Panc1 (cell line): ENCODE results near the gene NUMBL. TPM values are rescaled to one million over a fixed set of nuclear protein-coding genes. Genes with fewer than 3 reads are reported as not detected.

ENCODE experiments used
- ATAC-seq: fragments of 200-7000 bp; cut with Tn5 transposase; 2 replicates; pipeline ENCODE4 v1.9.1; 2020; ENCODE audit warnings: mild to moderate bottlenecking, moderate library complexity
- BruUV-seq: library from RNA; stranded (reverse); fragments of 400-500 nt; replicated peaks from 2 replicates; lab custom pipeline; 2021; lab: Mats Ljungman, UMichigan
- CTCF ChIA-PET: fragments of 300-600 bp; sonication (Branson Sonifier 250); formaldehyde crosslinking; loops from one replicate; lab custom pipeline; 2022; ENCODE audit warnings: antibody characterized with exemption; lab: Charles Lee
- POLR2A ChIA-PET: fragments of 300-600 bp; sonication (Branson Sonifier 250); formaldehyde crosslinking; loops from one replicate; lab custom pipeline; 2022; ENCODE audit warnings: antibody characterized with exemption; lab: Charles Lee
- DNase-seq: peaks from one replicate; pipeline ENCODE4 v3.0.0-alpha.2; 2010; ENCODE audit warnings: low read depth, low spot score
- H3K27ac ChIP-seq: 2 replicates; pipeline ENCODE4 v1.5.1; 2011; ENCODE audit warnings: mild to moderate bottlenecking, low read length, inconsistent platforms
- H3K27me3 ChIP-seq: fragments of 200-500 bp; sonication (Bioruptor generic); 2 replicates; pipeline ENCODE4 v1.6.0; 2014; ENCODE audit warnings: low read length, inconsistent platforms; ENCODE audit not compliant: control insufficient read depth, insufficient read depth
- H3K36me3 ChIP-seq: fragments of 200-500 bp; sonication (Bioruptor generic); 2 replicates; pipeline ENCODE4 v1.5.1; 2014; ENCODE audit warnings: inconsistent platforms, mild to moderate bottlenecking, low read length, moderate library complexity; ENCODE audit not compliant: control insufficient read depth, insufficient read depth
- H3K4me1 ChIP-seq: 2 replicates; pipeline ENCODE4 v1.5.1; 2011; ENCODE audit warnings: inconsistent platforms, mild to moderate bottlenecking, low read length, moderate library complexity; ENCODE audit not compliant: control insufficient read depth, insufficient read depth
- H3K4me3 ChIP-seq, 2 experiments: 2 replicates each; pipeline ENCODE4 v1.5.1; 2011 to 2012; ENCODE audit warnings: low read depth in 2 of 2, low read length in 2 of 2, mild to moderate bottlenecking in 2 of 2, inconsistent platforms in 1 of 2, moderate library complexity in 1 of 2
- H3K9me3 ChIP-seq: fragments of 200-500 bp; sonication (Bioruptor generic); 2 replicates; pipeline ENCODE4 v1.5.1; 2014; ENCODE audit warnings: low read depth, mild to moderate bottlenecking, inconsistent platforms, low read length, moderate library complexity; ENCODE audit not compliant: control insufficient read depth, insufficient read depth
- CTCF ChIP-seq: fragments of 450-650 bp; IDR thresholded peaks from 2 replicates; pipeline ENCODE4 v1.5.1; 2017; ENCODE audit warnings: mild to moderate bottlenecking
- POLR2AphosphoS5 ChIP-seq: IDR thresholded peaks from 2 replicates; pipeline ENCODE4 v1.6.1; 2012; ENCODE audit warnings: mild to moderate bottlenecking, low read depth, low read length, moderate library complexity
- REST ChIP-seq, 2 experiments: IDR thresholded peaks; 2 replicates each; pipeline ENCODE4 v1.6.1; 2011 to 2012; ENCODE audit warnings: low read depth in 2 of 2, control low read depth in 1 of 2, low read length in 1 of 2, mild to moderate bottlenecking in 1 of 2, moderate library complexity in 1 of 2; ENCODE audit not compliant: insufficient read depth in 1 of 2
- TCF7L2 ChIP-seq: IDR thresholded peaks from 2 replicates; pipeline ENCODE4 v1.6.1; 2011; ENCODE audit warnings: mild to moderate bottlenecking, low read depth, low read length, inconsistent platforms
- in situ Hi-C: cut with HindIII; loops from 2 replicates; pipeline ENCODE4 v1.10.0; 2016; ENCODE audit warnings: low sequenced_read_pairs, low pct_unique_long_range_greater_than_20kb
- intact Hi-C: fragments of 100-400 bp; cut with micrococcal nuclease; formaldehyde crosslinking; loops from one replicate; pipeline ENCODE4 v1.10.0; 2022; ENCODE audit not compliant: unreplicated experiment
- total RNA-seq: library from RNA; stranded (reverse); gene quantifications from one replicate; pipeline ENCODE4 v1.2.1, GENCODE V29; 2021; ENCODE audit not compliant: unreplicated experiment

Gene NUMBL
- total RNA-seq, 1 experiment from 2014 or later: 27.6 TPM

GRCh38 chr19:40702337-40703012 is 12.0 kb upstream of the NUMBL start:
- BruUV-seq: no TSS peak
- Histone ChIP-seq H3K4me3 (no peak overlapping the region), H3K27ac (no peak overlapping the region), H3K4me1 (no peaks in the 10 kb centered on the region), H3K9me3 (no peaks in the 10 kb centered on the region), H3K36me3 (no peaks in the 10 kb centered on the region), H3K27me3 (no peaks in the 10 kb centered on the region)
- ChIA-PET CTCF (interaction anchor here (0.6 kb wide), 1 partner anchor 76 kb away, joined by 3 read pairs; the partner anchor contains the start of gene RAB4B), POLR2A (no interaction called here)
- peak; percentile 78; the same call in 1 of the 2 replicates for ATAC-seq
- intact Hi-C loops (no loop called here), in situ Hi-C loops (no loop called here)
- TF ChIP-seq TCF7L2 (no peak), CTCF (no peak; the same call in 1 of the 2 replicates), REST (IDR thresholded peaks at IDR 0.05; ENCODE audit: insufficient read depth in 1 of 2, low read depth in 2 of 2, low read length in 1 of 2) (no peak)
- no peak for DNase-seq

- Histone ChIP-seq H3K4me3 (no peak overlapping the region), H3K36me3 (no peaks in the 10 kb centered on the region), H3K27ac (no peak overlapping the region), H3K9me3 (no peaks in the 10 kb centered on the region), H3K4me1 (no peaks in the 10 kb centered on the region), H3K27me3 (no peaks in the 10 kb centered on the region)
- DNase-seq (no peak), ATAC-seq (no peak)
- BruUV-seq: no TSS peak
- ChIA-PET CTCF (no interaction called here), POLR2A (interaction anchor here (0.6 kb wide), 1 partner anchor 72 kb away, joined by 4 read pairs; no protein-coding TSS in a partner anchor)
- in situ Hi-C loops (no loop called here), intact Hi-C loops (no loop called here)
- no peak for TF ChIP-seq POLR2AphosphoS5
- no peak for TF ChIP-seq REST (IDR thresholded peaks at IDR 0.05; ENCODE audit: insufficient read depth in 1 of 2, low read depth in 2 of 2, low read length in 1 of 2)
Observed at GRCh38 chr19:40701758-40702157, 11.3 kb upstream of the NUMBL start.
